CD4-positive, CD25-positive, alpha-beta regulatory T cell (primary cell): ENCODE measurements around the gene GBF1. TPM values are rescaled to one million over a fixed set of nuclear protein-coding genes. Genes with fewer than 3 reads are reported as not detected.
"Not testable (repeated sequence)": the region's sequence is repeated elsewhere in the genome, so short reads cannot be mapped to it uniquely, and the experiment has no call there.

Experiments used
- ATAC-seq, 2 donors: fragments of 150-1000 bp; cut with Tn5 transposase; one replicate each; pipeline ENCODE4 v1.10.0; 2021; ENCODE audit warnings: low read depth in 2 of 2, moderate number of reproducible peaks in 2 of 2, moderate library complexity in 1 of 2
- DNase-seq, 3 donors: peaks; one replicate each; pipeline versions ENCODE4 v3.0.0 to v3.0.0-alpha.2; 2012 to 2022; ENCODE audit warnings: mixed read lengths in 1 of 3
- H3K27ac ChIP-seq: one replicate; pipeline ENCODE4 v1.7.0; 2013; ENCODE audit warnings: mild to moderate bottlenecking, low read length; ENCODE audit not compliant: insufficient read depth, poor library complexity, severe bottlenecking
- H3K27me3 ChIP-seq: one replicate; pipeline ENCODE4 v1.7.0; 2013; ENCODE audit warnings: low read length; ENCODE audit not compliant: control insufficient read depth, insufficient read depth
- H3K36me3 ChIP-seq: one replicate; pipeline ENCODE4 v1.7.0; 2013; ENCODE audit warnings: mild to moderate bottlenecking, low read length, moderate library complexity; ENCODE audit not compliant: control insufficient read depth, insufficient read depth
- H3K4me1 ChIP-seq: 2 replicates; pipeline ENCODE4 v1.7.0; 2013; ENCODE audit warnings: mild to moderate bottlenecking, low read length; ENCODE audit not compliant: insufficient read depth, control insufficient read depth, poor library complexity, severe bottlenecking
- H3K4me3 ChIP-seq: one replicate; pipeline ENCODE4 v1.7.0; 2013; ENCODE audit warnings: low read depth, mild to moderate bottlenecking, low read length, moderate library complexity
- H3K9me3 ChIP-seq, 2 experiments: 1 replicate in 1 of 2; 2 replicates in 1 of 2; pipeline ENCODE4 v1.7.0; 2013; ENCODE audit warnings: low read length in 2 of 2, mild to moderate bottlenecking in 1 of 2, moderate library complexity in 1 of 2; ENCODE audit not compliant: control insufficient read depth in 2 of 2
- H3K27ac Mint-ChIP-seq, 3 donors: one replicate each; pipeline ENCODE4 v1.8.0; 2020 to 2022; ENCODE audit warnings: mild to moderate bottlenecking in 3 of 3, mixed read lengths in 3 of 3, moderate library complexity in 2 of 3
- H3K27me3 Mint-ChIP-seq: one replicate; pipeline ENCODE4 v1.8.0; 2022; ENCODE audit warnings: mild to moderate bottlenecking, mixed read lengths
- H3K36me3 Mint-ChIP-seq: one replicate; pipeline ENCODE4 v1.8.0; 2020; ENCODE audit warnings: mixed read lengths
- H3K4me1 Mint-ChIP-seq, 4 donors: one replicate each; pipeline ENCODE4 v1.8.0; 2020 to 2022; ENCODE audit warnings: mixed read lengths in 4 of 4, mild to moderate bottlenecking in 1 of 4
- H3K4me3 Mint-ChIP-seq, 4 donors: one replicate each; pipeline ENCODE4 v1.8.0; 2020 to 2022; ENCODE audit warnings: mild to moderate bottlenecking in 4 of 4, mixed read lengths in 4 of 4, moderate library complexity in 3 of 4
- H3K9me3 Mint-ChIP-seq, 7 donors: one replicate each; pipeline ENCODE4 v1.8.0; 2020 to 2022; ENCODE audit warnings: mixed read lengths in 7 of 7, mild to moderate bottlenecking in 3 of 7, moderate library complexity in 2 of 7
- polyA plus RNA-seq, 4 donors: library from polyadenylated mRNA; unstranded; fragments of 300-500 nt; fragmentation: Illumina TruSeq; gene quantifications; one replicate each; pipeline ENCODE4 v1.2.3, GENCODE V29; 2021
- total RNA-seq: library from RNA; stranded (reverse); gene quantifications from one replicate; pipeline ENCODE4 v1.2.3, GENCODE V29; 2022

The GBF1 gene
- total and polyA plus RNA-seq, 5 donors from 2014 or later: 8.8 to 45.6 (median 10.0) TPM

GRCh38 chr10:102243309-102243708 lies 2.0 kb upstream of the GBF1 start:
- Histone ChIP-seq H3K27ac (no peak overlapping the region), H3K27me3 (peaks cover 14% of the 10 kb centered on the region), H3K9me3 (no peaks in the 10 kb centered on the region), H3K4me1 (peaks cover 49% of the 10 kb centered on the region), H3K36me3 (no peaks in the 10 kb centered on the region), H3K4me3 (no peak overlapping the region)
- Mint-ChIP-seq H3K36me3 (peaks cover 4% of the 10 kb centered on the region), H3K9me3 (peaks cover 0 to 3% (median 0%) of the 10 kb centered on the region in 7 donors), H3K4me3 (peak overlapping the region in 1 of 4 donors; percentile 57), H3K27ac (no peak overlapping the region), H3K27me3 (peaks cover 32% of the 10 kb centered on the region), H3K4me1 (peaks cover 23 to 62% (median 36%) of the 10 kb centered on the region in 4 donors)
- DNase-seq (no peak), ATAC-seq (no peak)

- peaks cover 0 to 3% (median 0%) of the 10 kb centered on the region in 7 donors for H3K9me3 Mint-ChIP-seq
- peaks cover 24 to 75% (median 44%) of the 10 kb centered on the region in 4 donors for H3K4me1 Mint-ChIP-seq
- peaks cover 8% of the 10 kb centered on the region for H3K36me3 Mint-ChIP-seq
- peak overlapping the region; percentile 96 for H3K4me3 ChIP-seq
- peak overlapping the region; percentile 0 to 95 (median 90) for H3K27ac Mint-ChIP-seq
- H3K9me3 ChIP-seq: no peaks in the 10 kb centered on the region
- ATAC-seq: no peak
- DNase-seq: no peak
- H3K4me1 ChIP-seq: peaks cover 57% of the 10 kb centered on the region
- peak overlapping the region; percentile 89 for H3K27ac ChIP-seq
- peaks cover 7% of the 10 kb centered on the region for H3K27me3 ChIP-seq
- peaks cover 12% of the 10 kb centered on the region for H3K27me3 Mint-ChIP-seq
- peaks cover 6% of the 10 kb centered on the region for H3K36me3 ChIP-seq
- H3K4me3 Mint-ChIP-seq: peak overlapping the region; percentile 88 to 99 (median 98)
Observed at GRCh38 chr10:102245932-102246251, 560 bp downstream of the GBF1 start.

- peaks cover 24 to 75% (median 46%) of the 10 kb centered on the region in 4 donors for H3K4me1 Mint-ChIP-seq
Observed at GRCh38 chr10:102246261-102246660, 929 bp downstream of the GBF1 start.

GRCh38 chr10:102247734-102248133 lies 2.4 kb downstream of the GBF1 start:
- Histone ChIP-seq H3K27ac (no peak overlapping the region), H3K36me3 (peaks cover 6% of the 10 kb centered on the region), H3K9me3 (no peaks in the 10 kb centered on the region), H3K4me1 (peaks cover 41% of the 10 kb centered on the region), H3K27me3 (no peaks in the 10 kb centered on the region), H3K4me3 (peak overlapping the region; percentile 96)
- peaks cover 20 to 66% (median 40%) of the 10 kb centered on the region in 4 donors for H3K4me1 Mint-ChIP-seq
- H3K27ac Mint-ChIP-seq: peak overlapping the region in 1 of 3 donors; percentile 95
- H3K9me3 Mint-ChIP-seq: no peaks in the 10 kb centered on the region
- DNase-seq (no peak), ATAC-seq (no peak)
- peaks cover 8% of the 10 kb centered on the region for H3K36me3 Mint-ChIP-seq
- H3K4me3 Mint-ChIP-seq: peak overlapping the region; percentile 82 to 99 (median 94)
- no peaks in the 10 kb centered on the region for H3K27me3 Mint-ChIP-seq

More at GRCh38 chr10:102246261-102246660, 929 bp downstream of the GBF1 start:
- H3K36me3 ChIP-seq: peaks cover 6% of the 10 kb centered on the region
- peak overlapping the region; percentile 89 for H3K27ac ChIP-seq
- peaks cover 8% of the 10 kb centered on the region for H3K36me3 Mint-ChIP-seq
- peak overlapping the region; percentile 0 to 95 (median 90) for H3K27ac Mint-ChIP-seq
- no peak for ATAC-seq
- no peak for DNase-seq
- peak overlapping the region; percentile 88 to 99 (median 98) for H3K4me3 Mint-ChIP-seq
- H3K9me3 ChIP-seq: no peaks in the 10 kb centered on the region
- H3K27me3 ChIP-seq: peaks cover 7% of the 10 kb centered on the region
- H3K27me3 Mint-ChIP-seq: peaks cover 9% of the 10 kb centered on the region
- H3K9me3 Mint-ChIP-seq: peaks cover 0 to 3% (median 0%) of the 10 kb centered on the region in 7 donors
- peaks cover 53% of the 10 kb centered on the region for H3K4me1 ChIP-seq
- peak overlapping the region; percentile 96 for H3K4me3 ChIP-seq

GRCh38 chr10:102252508-102252907 lies 7.2 kb downstream of the GBF1 start:
- Mint-ChIP-seq H3K27ac (peak overlapping the region in 1 of 3 donors; percentile 26), H3K4me1 (peaks cover 23 to 58% (median 28%) of the 10 kb centered on the region in 4 donors), H3K36me3 (peaks cover 15% of the 10 kb centered on the region)
- Histone ChIP-seq H3K4me1 (peaks cover 20% of the 10 kb centered on the region), H3K36me3 (peaks cover 17% of the 10 kb centered on the region)
- not testable (repeated sequence) for H3K27ac ChIP-seq, ATAC-seq, H3K9me3 Mint-ChIP-seq, H3K4me3 Mint-ChIP-seq, H3K27me3 Mint-ChIP-seq, H3K27me3 ChIP-seq, H3K9me3 ChIP-seq, DNase-seq, H3K4me3 ChIP-seq

- Mint-ChIP-seq H3K36me3 (peaks cover 13% of the 10 kb centered on the region), H3K4me3 (peak overlapping the region in 1 of 4 donors; percentile 15), H3K27me3 (no peaks in the 10 kb centered on the region), H3K9me3 (no peaks in the 10 kb centered on the region), H3K4me1 (peaks cover 15 to 40% (median 16%) of the 10 kb centered on the region in 4 donors), H3K27ac (no peak overlapping the region)
- no peak overlapping the region for H3K4me3 ChIP-seq
- no peaks in the 10 kb centered on the region for H3K27me3 ChIP-seq
- no peaks in the 10 kb centered on the region for H3K9me3 ChIP-seq
- peaks cover 12% of the 10 kb centered on the region for H3K4me1 ChIP-seq
- H3K36me3 ChIP-seq: peaks cover 25% of the 10 kb centered on the region
- ATAC-seq (no peak), DNase-seq (no peak)
- no peak overlapping the region for H3K27ac ChIP-seq
Observed at GRCh38 chr10:102254426-102254825, 9.1 kb downstream of the GBF1 start.

GRCh38 chr10:102255404-102255803 lies 10.1 kb downstream of the GBF1 start:
- ATAC-seq (no peak), DNase-seq (no peak)
- H3K4me3 Mint-ChIP-seq: no peak overlapping the region
- Histone ChIP-seq H3K4me1 (peaks cover 7% of the 10 kb centered on the region), H3K9me3 (no peaks in the 10 kb centered on the region), H3K36me3 (peaks cover 30% of the 10 kb centered on the region), H3K27me3 (no peaks in the 10 kb centered on the region), H3K27ac (no peak overlapping the region), H3K4me3 (no peak overlapping the region)
- H3K9me3 Mint-ChIP-seq: no peaks in the 10 kb centered on the region
- peaks cover 19% of the 10 kb centered on the region for H3K36me3 Mint-ChIP-seq
- H3K4me1 Mint-ChIP-seq: peaks cover 13 to 35% (median 16%) of the 10 kb centered on the region in 4 donors
- H3K27ac Mint-ChIP-seq: peak overlapping the region in 1 of 3 donors; percentile 76
- no peaks in the 10 kb centered on the region for H3K27me3 Mint-ChIP-seq

- Mint-ChIP-seq H3K27me3 (no peaks in the 10 kb centered on the region), H3K27ac (no peak overlapping the region), H3K4me3 (no peak overlapping the region), H3K9me3 (no peaks in the 10 kb centered on the region), H3K36me3 (peaks cover 44% of the 10 kb centered on the region), H3K4me1 (peaks cover 24 to 43% (median 32%) of the 10 kb centered on the region in 4 donors)
- H3K27me3 ChIP-seq: no peaks in the 10 kb centered on the region
- H3K4me1 ChIP-seq: peaks cover 9% of the 10 kb centered on the region
- ATAC-seq: no peak
- peaks cover 64% of the 10 kb centered on the region for H3K36me3 ChIP-seq
- H3K9me3 ChIP-seq: no peaks in the 10 kb centered on the region
- no peak for DNase-seq
- H3K4me3 ChIP-seq: no peak overlapping the region
- no peak overlapping the region for H3K27ac ChIP-seq
Observed at GRCh38 chr10:102261196-102261595, 15.9 kb downstream of the GBF1 start.
